HPDE6-E6E7 (cell line): Measurements from ENCODE around the gene LRP5.
A peak's percentile ranks its signal among the peaks of the same experiment; 100 is the strongest.
"Not testable (repeated sequence)": the region's sequence is repeated elsewhere in the genome, so short reads cannot be mapped to it uniquely, and the experiment has no call there.

ENCODE experiments used
- DNase-seq: peaks from one replicate; pipeline ENCODE4 v3.0.0; 2011; ENCODE audit warnings: missing footprints; ENCODE audit errors: extremely low spot score

Gene LRP5

DNA sequence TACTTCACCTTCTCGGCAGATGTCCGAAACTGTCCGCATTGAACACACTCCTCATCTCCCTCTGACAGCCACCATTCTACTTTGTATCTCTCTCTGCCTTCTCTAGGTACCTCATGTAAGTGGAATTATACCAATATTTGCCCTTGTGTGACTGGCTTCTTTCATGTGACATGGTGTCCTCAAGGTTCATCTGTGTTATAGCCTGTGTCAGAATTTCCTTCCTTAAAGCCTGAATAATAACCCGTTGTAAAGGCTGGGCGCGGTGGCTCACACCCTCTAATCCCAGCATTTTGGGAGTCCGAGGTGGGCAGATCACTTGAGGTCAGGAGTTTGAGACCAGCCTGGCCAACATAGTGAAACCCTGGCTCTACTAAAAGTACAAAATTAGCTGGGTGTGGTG, 107.8 kb downstream of the LRP5 start:
- no peak for DNase-seq

DNA sequence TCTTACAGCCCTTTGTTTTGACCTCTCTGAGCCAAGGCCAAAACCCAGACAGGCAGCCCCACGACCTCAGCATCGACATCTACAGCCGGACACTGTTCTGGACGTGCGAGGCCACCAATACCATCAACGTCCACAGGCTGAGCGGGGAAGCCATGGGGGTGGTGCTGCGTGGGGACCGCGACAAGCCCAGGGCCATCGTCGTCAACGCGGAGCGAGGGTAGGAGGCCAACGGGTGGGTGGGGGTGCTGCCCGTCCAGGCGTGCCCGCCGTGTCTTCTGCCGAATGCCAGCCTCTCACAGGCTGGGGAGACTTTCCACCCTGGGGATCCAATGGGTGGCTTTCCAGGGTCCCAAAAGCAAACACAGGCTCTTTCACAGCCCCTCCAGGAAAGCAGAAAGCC, 111.1 kb downstream of the LRP5 start:
- DNase-seq, result no peak

DNA sequence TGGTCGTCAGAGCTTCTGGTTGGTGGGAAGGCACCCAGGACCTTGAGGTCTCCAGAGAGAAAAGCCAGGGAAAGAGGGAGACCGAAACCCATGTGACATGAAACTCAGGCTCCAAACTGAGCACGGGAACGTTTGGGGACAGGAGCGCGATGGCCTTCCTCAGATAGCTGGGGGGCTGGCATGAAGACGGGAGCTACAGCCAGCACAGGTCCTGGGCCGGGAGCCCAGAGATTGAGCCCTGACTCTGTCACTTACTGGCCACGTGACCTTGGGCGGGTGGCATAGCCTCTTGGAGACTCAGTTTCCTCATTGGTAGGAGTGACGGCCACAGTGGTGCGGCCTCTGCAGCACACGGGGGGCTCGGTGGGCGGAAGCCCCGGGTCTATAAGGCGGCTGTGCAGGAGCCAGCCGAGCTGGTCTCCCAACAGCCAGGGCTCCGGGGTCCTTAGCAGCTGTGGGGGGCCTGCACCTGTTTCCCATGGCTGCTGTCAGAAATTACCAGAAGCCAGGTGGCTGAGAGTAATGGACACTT, 111.8 kb downstream of the LRP5 start:
- no peak for DNase-seq

DNA sequence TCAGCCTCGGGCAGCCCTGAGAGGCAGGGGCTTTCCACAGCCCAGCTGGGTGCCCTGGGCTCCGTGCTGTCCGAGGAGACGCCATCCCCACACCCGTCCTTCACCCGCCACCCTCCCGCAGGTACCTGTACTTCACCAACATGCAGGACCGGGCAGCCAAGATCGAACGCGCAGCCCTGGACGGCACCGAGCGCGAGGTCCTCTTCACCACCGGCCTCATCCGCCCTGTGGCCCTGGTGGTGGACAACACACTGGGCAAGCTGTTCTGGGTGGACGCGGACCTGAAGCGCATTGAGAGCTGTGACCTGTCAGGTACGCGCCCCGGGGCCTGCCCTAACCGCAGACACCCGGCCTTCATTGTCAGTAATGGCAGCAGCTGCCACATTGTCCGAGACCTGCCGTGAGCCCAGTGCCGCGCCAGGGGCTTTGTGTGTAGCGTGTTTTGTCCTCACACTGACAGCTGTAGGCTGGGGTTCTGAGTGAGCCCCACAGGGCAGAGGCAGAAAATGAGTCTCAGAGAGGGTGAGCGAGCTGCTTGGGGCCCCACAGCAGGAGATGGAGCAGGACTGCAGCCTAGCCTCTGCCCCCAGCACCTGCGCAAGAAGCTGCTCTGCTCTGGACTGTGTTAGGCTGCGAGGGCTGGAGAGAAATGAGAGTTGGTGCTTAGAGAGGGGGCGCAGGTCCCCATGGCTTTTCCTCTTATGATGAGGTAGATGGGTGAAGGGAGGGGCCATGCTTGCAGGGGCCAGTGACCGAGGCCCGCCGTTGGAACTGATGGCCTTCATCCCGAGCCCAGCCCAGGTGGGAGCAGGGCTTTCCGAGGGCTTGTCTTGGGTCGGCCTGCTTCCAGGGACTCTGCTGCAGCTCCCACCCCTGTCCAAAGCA, 112.8 kb downstream of the LRP5 start:
- DNase-seq, result no peak

DNA sequence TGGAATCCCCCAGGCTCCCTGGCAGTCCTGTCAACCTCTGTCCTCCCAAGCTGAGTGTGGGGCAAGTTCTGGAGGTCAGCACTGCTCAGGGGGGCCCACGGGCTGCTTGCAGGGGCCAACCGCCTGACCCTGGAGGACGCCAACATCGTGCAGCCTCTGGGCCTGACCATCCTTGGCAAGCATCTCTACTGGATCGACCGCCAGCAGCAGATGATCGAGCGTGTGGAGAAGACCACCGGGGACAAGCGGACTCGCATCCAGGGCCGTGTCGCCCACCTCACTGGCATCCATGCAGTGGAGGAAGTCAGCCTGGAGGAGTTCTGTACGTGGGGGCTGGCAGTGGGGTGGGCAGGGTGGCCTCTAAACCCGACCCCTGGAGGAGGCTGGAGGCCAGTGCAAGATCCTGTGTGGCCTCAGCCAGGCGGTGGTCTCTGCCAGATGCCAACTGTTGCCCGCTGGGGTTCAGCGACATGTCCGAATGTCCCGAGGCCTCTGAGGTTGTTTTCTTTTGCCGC, 113.5 kb downstream of the LRP5 start:
- no peak for DNase-seq

DNA sequence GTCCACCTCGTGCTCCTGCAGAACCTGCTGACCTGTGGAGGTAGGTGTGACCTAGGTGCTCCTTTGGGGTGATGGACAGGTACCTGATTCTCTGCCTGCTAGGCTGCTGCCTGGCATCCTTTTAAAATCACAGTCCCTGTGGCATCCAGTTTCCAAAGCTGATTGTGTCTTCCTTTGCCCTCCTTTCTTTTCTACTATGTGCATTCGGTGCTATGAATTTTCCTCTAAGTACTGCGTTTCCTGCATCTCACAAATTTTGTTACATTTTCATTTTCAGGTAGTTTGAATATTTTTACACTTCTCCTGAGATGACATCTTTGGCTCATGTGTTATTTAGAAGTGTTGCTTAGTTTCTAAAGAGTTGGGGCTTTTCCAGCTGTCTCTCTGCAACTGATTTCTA, 117.3 kb downstream of the LRP5 start:
- no peak for DNase-seq

DNA sequence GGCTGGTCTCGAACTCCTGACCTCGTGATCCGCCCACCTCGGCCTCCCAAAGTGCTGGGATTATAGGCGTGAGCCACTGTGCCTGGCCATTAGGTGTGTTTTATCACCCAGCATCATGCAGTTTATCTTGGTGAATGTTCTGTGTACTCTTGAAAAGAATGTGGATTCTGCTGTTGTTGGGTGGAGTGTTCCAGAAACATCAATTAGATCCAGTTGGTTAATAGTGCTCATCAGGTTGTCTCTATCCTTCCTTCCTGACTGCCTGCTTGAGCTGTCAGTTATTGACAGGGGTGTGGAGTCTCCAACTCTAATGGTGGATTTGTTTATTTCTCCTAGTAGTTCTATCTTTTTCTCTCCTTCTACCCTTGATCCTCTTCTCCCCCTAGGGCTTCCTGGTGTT, 118.0 kb downstream of the LRP5 start:
- no peak for DNase-seq

DNA sequence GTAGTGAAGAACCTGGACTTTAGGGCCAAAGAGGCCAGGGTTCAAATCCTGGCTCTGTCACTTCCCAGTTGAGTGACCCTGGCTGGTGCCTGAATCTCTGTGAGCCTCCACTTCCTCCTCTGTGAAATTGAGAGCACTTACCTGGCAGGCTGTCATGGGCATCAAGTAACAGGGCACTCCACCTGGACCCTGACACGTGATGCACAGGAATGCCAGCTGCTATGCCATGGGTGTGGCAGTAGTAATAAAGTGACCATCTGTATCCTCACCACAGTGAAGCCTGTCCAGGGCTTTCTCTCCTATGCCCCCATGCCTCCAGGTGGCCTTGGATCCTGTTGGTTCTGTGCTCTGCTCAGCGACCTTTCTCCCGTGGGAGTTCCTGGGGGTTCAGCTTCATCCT, 118.4 kb downstream of the LRP5 start:
- no peak for DNase-seq

DNA sequence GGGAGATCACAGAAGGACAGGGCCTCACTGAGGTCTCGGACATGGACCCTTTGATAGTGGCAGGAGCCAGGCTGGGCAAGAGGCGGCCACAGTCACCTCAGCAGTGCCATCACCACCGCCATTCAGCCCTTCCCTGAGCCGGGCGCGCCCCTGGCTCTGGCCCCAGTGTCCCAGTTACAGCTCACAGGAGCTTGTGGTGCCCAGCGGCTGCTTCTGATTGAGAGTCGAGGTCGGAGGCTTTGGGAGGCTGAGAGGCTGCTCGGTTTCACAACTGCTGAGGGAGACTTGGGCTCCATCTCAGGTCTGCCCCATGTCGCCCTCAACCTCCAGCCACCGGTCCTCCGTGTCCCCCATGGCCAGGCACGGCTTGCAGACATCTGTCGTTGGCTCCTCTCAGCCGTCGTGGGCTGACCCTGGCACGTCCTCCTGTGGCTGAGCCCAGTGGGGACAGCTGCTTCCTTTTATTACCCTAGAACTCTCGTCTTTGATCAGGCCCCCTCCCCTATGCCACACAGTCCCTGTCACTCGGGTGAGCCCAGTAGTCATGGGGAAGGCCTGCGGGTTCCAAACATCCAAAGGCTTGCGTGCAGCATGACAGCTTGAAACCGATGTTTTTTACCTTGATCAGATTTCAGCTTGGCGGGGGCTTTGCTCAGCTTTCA, 119.7 kb downstream of the LRP5 start:
- no peak for DNase-seq

DNA sequence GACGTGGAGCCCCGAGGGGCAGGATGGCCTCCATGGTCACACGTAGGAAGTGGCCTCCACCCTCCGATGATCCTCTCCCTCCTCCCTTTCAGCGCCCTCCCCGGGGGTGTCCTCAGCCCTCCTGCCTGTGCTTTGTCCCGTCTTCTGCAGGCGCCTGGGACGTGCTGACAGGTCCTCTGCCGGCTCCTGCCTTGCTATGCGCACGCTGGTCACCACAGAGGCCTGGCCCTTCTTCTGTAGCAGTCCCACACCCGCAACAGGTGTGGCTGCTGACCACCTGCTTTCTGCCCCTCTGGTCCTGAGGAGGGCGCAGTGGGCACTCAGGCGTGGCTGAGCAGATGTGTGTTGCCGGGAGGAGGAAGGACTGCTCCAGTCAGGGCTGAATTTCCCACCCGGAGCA, 120.5 kb downstream of the LRP5 start:
- DNase-seq, result no peak

DNA sequence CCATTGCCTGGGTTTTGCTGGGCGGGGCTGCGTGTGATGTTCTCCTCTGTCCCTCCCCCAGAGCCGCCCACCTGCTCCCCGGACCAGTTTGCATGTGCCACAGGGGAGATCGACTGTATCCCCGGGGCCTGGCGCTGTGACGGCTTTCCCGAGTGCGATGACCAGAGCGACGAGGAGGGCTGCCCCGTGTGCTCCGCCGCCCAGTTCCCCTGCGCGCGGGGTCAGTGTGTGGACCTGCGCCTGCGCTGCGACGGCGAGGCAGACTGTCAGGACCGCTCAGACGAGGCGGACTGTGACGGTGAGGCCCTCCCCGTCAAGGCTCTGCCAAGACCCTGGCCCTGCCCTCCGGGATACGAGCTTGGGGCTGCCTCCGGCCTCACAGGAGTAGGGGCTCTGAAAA, 121.2 kb downstream of the LRP5 start:
- no peak for DNase-seq

DNA sequence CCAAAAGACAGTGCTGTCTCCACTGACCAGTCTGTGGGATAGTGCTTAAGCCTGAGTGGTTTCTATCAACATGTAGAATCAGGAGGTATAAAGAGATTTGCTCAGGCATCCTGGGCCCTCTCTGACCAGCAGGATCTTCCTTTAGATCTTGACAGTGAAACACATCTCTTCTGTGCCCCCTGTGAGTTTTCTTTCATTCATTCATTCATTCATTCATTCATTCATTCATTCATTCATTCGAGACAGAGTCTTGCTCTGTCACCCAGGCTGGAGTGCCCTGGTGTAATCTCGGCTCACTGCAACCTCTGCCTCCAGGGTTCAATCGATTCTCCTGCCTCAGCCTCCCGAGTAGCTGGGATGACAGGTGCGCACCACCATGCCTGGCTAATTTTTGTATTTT, 121.8 kb downstream of the LRP5 start:
- DNase-seq, result not testable (repeated sequence)

DNA sequence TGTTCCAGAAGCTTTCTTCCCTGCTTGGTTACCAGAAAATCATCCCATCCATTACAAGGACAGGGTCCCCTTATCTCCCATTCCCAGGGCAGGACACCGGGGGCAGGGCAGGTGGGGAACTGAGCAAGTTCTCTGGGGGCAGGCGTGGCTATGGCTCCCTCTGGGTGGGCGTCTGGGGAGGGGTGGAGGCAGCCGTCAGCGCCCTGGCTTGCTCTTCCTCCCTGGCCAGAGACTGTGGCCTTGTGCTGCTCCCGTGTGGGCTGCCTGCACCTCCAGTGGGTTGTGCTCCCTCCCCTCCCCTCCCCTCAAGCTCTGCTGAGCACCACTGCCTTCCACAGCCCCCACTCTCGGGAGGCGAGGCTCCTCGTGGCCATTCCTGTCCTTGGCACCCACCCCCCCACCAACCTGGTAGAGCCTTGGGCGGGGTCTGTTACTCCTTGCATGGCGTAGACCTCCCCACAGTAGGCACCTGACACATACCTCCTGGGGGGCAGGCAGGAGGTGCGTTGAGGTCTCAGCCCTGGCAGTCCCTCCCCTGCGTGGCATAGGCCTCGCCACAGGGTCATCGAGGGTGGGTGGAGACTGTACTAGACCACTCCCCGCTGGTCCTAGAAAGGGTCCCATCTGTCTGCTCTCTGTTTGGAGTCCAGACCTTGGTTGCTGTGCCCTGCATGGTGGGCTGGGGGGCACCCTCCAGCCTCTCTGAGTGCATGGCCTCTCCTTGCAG, 123.9 kb downstream of the LRP5 start:
- DNase-seq, result no peak

DNA sequence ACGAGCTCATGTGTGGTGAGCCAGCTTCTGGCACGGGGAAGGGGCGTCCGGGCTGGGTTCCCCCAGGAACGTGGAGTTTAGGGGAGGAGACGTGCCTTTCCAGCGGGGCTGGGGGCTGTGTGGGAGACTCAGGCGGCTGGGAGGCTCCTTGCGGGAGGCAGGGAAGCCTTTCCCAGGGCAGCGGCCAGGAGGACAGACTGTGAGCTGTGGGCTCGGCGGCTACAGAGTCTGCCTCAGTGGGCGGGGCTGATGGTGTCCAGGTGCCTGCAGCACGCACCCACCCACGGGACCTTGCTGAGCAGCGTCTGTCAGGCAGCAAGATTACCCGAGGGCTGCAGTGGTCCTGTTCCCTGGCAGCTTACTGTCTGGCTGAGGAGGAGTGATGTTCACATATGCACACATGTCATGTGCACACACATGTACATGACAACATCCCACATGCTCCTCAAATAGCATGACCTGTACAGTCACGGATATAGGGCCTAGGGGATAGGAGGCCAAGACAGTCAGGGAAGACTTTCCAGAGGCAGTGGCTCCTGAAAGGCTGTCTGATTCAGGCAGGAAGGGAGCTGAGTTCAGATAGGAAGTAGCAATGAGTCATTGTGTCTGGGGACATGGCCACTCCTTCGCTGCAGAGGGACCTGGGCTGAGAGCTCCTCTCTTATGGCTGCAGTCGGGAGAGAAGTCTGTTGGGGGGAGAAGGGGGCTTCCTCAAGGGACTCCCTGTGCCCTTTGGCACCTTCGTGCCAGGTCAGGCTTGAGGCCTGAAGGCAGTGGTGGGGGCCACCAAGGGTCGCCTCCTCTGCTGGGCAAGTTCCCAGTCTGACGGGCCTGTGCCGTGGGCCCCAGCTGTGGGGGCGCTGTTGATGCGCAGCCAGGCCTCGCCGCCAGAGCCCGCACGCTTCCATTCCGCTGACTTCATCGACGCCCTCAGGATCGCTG, 124.9 kb downstream of the LRP5 start:
- peak; percentile 35 for DNase-seq

DNA sequence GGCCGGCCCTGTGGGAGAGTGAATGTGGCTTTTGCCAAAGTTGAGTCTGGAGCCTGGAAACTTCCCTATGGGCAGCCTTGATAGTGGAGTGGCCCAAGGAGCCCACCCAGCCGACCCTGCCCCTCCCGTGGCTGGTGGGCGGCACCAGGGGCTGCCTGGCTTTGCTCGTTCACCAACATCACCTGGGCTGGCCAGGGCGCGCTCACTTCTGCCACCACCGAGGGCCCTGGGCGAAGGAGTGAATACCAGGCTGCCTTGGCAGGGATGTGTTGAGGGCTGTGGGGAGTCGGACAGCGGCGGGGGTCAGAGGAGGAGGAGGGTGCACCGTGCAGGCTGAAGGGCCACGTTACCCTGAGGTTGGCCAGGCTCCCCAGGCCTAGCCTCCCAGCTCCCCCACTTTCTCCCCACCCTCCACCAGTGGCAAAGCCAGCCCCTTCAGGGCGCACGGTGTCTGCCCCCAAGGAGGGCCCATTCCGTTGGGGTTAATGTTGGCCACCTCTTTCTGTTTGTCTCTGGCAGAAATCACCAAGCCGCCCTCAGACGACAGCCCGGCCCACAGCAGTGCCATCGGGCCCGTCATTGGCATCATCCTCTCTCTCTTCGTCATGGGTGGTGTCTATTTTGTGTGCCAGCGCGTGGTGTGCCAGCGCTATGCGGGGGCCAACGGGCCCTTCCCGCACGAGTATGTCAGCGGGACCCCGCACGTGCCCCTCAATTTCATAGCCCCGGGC, 125.7 kb downstream of the LRP5 start:
- DNase-seq, result no peak

DNA sequence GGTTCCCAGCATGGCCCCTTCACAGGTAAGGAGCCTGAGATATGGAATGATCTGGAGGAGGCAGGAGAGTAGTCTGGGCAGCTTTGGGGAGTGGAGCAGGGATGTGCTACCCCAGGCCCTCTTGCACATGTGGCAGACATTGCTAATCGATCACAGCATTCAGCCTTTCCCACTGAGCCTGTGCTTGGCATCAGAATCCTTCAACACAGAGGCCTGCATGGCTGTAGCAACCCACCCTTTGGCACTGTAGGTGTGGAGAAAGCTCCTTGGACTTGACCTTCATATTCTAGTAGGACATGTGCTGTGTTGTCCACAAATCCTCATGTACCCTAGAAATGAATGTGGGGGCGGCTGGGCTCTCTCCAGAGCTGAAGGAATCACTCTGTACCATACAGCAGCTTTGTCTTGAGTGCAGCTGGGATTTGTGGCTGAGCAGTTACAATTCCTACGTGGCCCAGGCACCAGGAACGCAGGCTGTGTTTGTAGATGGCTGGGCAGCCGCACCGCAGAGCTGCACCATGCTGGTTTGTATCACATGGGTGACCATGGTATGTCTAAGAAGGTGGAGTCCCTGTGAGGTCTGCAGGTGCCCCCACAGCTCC, 126.4 kb downstream of the LRP5 start:
- no peak for DNase-seq

DNA sequence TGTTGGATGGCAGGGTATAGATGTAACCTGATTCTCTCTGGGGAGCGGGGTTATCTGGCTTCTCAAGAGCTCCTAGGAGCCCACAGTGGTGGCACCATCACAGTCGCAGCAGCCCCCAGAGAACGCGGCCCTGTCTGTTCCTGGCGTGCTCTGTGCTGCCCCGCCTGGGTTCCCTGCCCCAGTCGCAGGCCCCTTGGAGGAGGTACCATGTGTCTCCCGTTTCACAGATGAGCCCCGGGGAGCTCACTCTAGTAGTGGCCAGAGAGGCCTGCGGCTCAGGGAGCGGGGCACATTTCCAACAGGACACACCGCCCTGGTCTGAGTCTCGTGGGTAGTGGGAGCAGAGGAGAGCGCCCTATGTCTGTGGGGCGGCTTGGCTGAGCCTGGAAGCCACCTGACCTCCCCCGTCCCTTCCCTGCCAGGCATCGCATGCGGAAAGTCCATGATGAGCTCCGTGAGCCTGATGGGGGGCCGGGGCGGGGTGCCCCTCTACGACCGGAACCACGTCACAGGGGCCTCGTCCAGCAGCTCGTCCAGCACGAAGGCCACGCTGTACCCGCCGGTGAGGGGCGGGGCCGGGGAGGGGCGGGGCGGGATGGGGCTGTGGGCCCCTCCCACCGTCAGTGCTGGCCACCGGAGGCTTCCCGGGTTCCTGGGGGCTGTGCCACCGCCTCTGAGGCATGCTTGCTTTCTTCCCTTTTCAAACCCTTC, 127.1 kb downstream of the LRP5 start:
- DNase-seq, result no peak

DNA sequence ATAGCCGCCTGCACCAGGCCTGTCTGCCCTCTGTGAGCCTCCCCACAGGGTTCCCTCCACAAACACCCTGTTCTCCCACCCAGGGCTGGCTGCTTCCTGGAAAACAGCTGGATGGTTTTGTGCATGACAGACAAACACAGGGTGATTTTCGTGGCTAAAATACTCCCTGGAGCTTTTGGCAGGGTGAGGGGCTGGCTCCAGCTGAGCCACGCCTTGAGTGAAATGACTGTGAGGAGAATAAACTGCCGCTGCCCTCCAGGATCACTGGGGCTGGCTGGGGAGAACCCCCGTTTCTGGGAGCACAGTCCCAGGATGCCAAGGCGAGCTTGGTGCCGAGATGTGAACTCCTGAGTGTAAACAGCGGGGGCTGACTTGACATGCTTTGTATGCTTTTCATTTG, 127.8 kb downstream of the LRP5 start:
- DNase-seq, result no peak

DNA sequence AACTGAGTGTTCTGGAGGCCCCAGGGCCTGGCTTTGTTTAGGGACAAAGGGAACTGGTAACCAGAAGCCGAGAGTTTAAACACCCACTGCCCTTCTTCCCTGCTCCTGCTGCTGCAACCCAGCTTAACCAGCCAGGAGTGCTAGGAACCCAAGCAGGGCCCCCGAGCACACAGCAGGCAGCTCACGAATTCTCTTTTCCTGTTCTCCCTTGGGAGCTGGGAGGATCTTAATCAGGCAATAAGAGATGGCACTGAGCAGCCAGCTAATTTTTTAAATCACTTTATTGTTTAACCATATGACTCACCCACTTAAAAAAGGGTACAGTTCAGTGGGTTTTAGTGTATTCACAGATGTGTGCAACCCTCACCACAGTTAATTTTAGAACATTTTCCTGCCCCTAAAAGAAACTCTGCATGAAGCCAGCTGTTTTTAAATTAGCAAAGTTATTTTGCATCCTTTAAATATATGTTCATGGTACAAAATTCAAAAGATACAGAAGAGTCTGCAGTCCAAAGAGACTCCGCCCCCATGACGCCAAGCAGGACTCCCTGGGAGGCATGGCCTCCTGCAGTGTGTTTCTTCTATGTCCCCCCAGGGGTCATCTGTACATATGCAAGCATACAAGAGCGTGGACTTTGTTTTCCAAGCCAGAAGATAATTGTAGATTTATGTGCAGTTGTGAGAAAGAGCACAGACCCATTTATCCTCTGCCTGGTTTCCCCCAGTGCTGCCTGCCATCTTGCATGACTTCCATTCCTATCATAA, 129.3 kb downstream of the LRP5 start:
- no peak for DNase-seq
